Ovary (tissue), 10 donors: ENCODE results near the gene LEO1. TPM values are rescaled to one million over a fixed set of nuclear protein-coding genes. Genes with fewer than 3 reads are reported as not detected.
A peak's percentile ranks its signal among the peaks of the same experiment; 100 is the strongest.

Experiments used
- DNase-seq, 5 donors: peaks; one replicate each; pipeline ENCODE4 v3.0.0-alpha.2; 2019 to 2020
- H3K27ac ChIP-seq, 2 donors: fragments of 200-600 bp; one replicate each; pipeline versions ENCODE4 v1.5.1 to v1.8.0; 2019 to 2022
- H3K27me3 ChIP-seq: fragments of 200-600 bp; one replicate; pipeline ENCODE4 v1.8.0; 2022
- H3K36me3 ChIP-seq: fragments of 200-600 bp; sonication (generic); one replicate; pipeline ENCODE4 v1.5.1; 2019
- H3K4me1 ChIP-seq: one replicate; pipeline ENCODE4 v1.8.1; 2013; ENCODE audit warnings: mild to moderate bottlenecking, moderate library complexity; ENCODE audit not compliant: insufficient read depth
- H3K4me3 ChIP-seq: fragments of 200-600 bp; sonication (generic); one replicate; pipeline ENCODE4 v1.5.1; 2017
- H3K9me3 ChIP-seq, 2 donors: fragments of 200-600 bp in 1 of 2; sonication (generic) in 1 of 2; one replicate each; pipeline versions ENCODE4 v1.5.1 to v1.8.1; 2013 to 2019; ENCODE audit warnings: mild to moderate bottlenecking in 1 of 2, moderate library complexity in 1 of 2
- EP300 ChIP-seq: sonication (generic); formaldehyde crosslinking; IDR thresholded peaks from one replicate; pipeline ENCODE4 v1.6.1; 2017; ENCODE audit warnings: antibody characterized with exemption
- POLR2A ChIP-seq: fragments of 450-650 bp; IDR thresholded peaks from one replicate; pipeline ENCODE4 v1.6.1; 2017; ENCODE audit warnings: antibody characterized with exemption, mild to moderate bottlenecking, moderate library complexity
- WGBS, 3 donors: extraction: QIAGEN DNeasy Blood & Tissue Kit in 1 of 3; methylation state at CpG; one replicate each; pipeline versions ENCODE4 v1.1.5 to v1.1.7; 2013 to 2017; 5-methylcytosine and 5-hydroxymethylcytosine counted together
- intact Hi-C, 4 donors: fragments of 100-400 bp; cut with DNase I; formaldehyde crosslinking; loops; one replicate each; pipeline versions ENCODE4 v1.11.0 to v1.15.1; 2022 to 2023
- long read RNA-seq, 3 donors: library from polyadenylated mRNA in 2 of 3; unstranded in 2 of 3; transcript quantifications; one replicate each; pipeline ENCODE4 v2.0.0 and lab custom pipeline, GENCODE V29; 2021 to 2026
- polyA plus RNA-seq, 2 donors: library from polyadenylated mRNA; stranded (reverse); fragments of 200-250 nt in 1 of 2; fragments of 350-450 nt in 1 of 2; fragmentation: Illumina TruSeq in 1 of 2; extraction: RNeasy Lipid Tissue Mini Kit (QIAGEN cat#74804) in 1 of 2; gene quantifications; one replicate each; pipeline ENCODE4 v1.2.3, GENCODE V29; 2013 to 2014
- total RNA-seq, 7 donors: library from RNA; depleted of rRNA in 2 of 7; stranded (reverse); fragments of >200 nt in 2 of 7; fragmentation: NEBNext Ultra II Directional in 3 of 7; extraction: Animal tissue kit (Norgen Biotek cat#: 25700) in 3 of 7; gene quantifications; one replicate each; pipeline versions ENCODE4 v1.1.0 to v1.2.4, GENCODE V29; 2016 to 2023
- TF ChIP-seq, protein P1 (sequence below), 3 donors: fragments of 450-650 bp in 2 of 3; fragments of 200-600 bp in 1 of 3; IDR thresholded peaks; one replicate each; pipeline versions ENCODE4 v1.5.1 to v1.8.0; 2016 to 2022; ENCODE audit warnings: antibody characterized with exemption in 3 of 3, mild to moderate bottlenecking in 1 of 3
- donor health status: DM: no; HTN: no; CAD: no; lungs with moderate emphysema.
- donor health status: DM: no; HTN: no; CAD: no.
- donor health status: Bipolar disorder and iron deficiency.
- donor health status: DM: yes; HTN: yes; CAD: no.
- donor health status: DM: no; HTN: no; CAD: no.
- donor health status: DM: yes; HTN: yes; CAD: no.

The LEO1 gene
- total RNA-seq (10 to 100 TPM in 3 of 7 donors, 1 to 10 TPM in 4; 6.8 to 12.4 (median 9.6) TPM), polyA plus RNA-seq (10 to 100 TPM in 1 of 2 donors, 1 to 10 TPM in 1; 8.0 to 22.5 TPM)
- long read RNA-seq, donor 1, transcript LEO1-201 (12 exons, 2,193 nt), result major isoform, 24 of 97 reads
- long read RNA-seq, donor 1, partial matches to known transcripts, result 69 of 97 reads
- long read RNA-seq, donor 1, other reads (novel, unspliced or antisense), result 4 of 97 reads
- long read RNA-seq, donor 2, transcript LEO1-201 (12 exons, 2,193 nt), result major isoform, 9 of 9 reads
- long read RNA-seq, donor 2, partial matches to known transcripts, result 0 of 9 reads
- long read RNA-seq, donor 2, other reads (novel, unspliced or antisense), result 0 of 9 reads
- long read RNA-seq, donor 3, transcript LEO1-201 (12 exons, 2,193 nt), result major isoform, 18 of 21 reads
- long read RNA-seq, donor 3, partial matches to known transcripts, result 0 of 21 reads
- long read RNA-seq, donor 3, other reads (novel, unspliced or antisense), result 3 of 21 reads

DNA sequence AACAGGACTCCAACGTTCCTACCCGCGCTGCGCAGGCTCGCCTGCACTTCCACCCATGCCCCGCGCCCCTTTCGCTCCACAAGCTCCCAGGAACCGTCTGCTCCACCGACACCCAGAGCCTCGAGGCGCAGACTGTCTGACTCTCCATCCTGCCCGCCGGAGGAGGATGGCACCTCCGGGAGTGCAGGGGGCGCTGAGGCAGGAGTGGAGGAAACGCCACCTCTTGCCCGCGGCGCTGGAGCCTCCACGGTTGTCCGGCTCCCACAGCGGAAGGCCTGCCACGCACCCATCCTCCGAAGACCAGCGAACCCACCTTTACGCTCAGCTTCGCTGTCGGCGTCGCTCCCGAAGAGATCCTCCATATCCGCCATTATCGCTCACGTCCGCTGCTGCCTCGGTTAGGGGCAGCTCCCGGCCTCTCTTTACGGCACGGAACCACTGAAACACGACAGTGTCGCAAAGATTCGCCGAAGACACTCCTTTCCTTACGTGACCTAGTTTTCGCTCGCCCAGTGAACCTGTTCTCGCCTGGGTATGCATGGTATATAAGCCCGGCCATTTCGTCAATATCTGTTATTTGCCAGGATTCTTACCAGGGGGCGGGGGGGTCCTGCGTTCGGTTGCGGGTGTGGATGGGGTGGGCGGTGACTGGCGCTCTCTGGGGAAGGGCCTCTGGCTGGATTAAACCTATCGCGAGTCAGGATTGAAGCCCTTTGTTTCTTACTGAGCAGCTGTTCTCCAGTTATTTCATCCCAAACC, at the start of gene LEO1:
TSS of gene LEO1 (minus strand) at position 404 of the 759 bp plus-strand sequence. CDS start at position 371, 33 bp downstream.
- TF ChIP-seq, protein P1, sequence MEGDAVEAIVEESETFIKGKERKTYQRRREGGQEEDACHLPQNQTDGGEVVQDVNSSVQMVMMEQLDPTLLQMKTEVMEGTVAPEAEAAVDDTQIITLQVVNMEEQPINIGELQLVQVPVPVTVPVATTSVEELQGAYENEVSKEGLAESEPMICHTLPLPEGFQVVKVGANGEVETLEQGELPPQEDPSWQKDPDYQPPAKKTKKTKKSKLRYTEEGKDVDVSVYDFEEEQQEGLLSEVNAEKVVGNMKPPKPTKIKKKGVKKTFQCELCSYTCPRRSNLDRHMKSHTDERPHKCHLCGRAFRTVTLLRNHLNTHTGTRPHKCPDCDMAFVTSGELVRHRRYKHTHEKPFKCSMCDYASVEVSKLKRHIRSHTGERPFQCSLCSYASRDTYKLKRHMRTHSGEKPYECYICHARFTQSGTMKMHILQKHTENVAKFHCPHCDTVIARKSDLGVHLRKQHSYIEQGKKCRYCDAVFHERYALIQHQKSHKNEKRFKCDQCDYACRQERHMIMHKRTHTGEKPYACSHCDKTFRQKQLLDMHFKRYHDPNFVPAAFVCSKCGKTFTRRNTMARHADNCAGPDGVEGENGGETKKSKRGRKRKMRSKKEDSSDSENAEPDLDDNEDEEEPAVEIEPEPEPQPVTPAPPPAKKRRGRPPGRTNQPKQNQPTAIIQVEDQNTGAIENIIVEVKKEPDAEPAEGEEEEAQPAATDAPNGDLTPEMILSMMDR (IDR thresholded peaks at IDR 0.05), result peak in 1 of 3 donors; percentile 26
- no peak for TF ChIP-seq POLR2A
- H3K36me3 ChIP-seq, result no peaks in the 10 kb centered on the region
- intact Hi-C loops, result loop anchor here in 2 of 4 donors (5.0 kb wide), 1 partner anchor 46 kb away; the partner anchor contains the start of gene MAPK6 (in 2 of the 2)
- DNase-seq, result peak; percentile 85 to 91 (median 88)
- no peaks in the 10 kb centered on the region for H3K9me3 ChIP-seq
- H3K4me3 ChIP-seq, result peak within 1 kb of the TSS; percentile 83
- 0 to 1% (median 0%) methylated on average over 57 to 58 of the region's 58 CpGs for WGBS, 3 donors
- H3K27me3 ChIP-seq, result no peaks in the 10 kb centered on the region
- H3K27ac ChIP-seq, result peak within 1 kb of the TSS; percentile 80 to 92
- peaks cover 7% of the 10 kb centered on the region for H3K4me1 ChIP-seq

DNA sequence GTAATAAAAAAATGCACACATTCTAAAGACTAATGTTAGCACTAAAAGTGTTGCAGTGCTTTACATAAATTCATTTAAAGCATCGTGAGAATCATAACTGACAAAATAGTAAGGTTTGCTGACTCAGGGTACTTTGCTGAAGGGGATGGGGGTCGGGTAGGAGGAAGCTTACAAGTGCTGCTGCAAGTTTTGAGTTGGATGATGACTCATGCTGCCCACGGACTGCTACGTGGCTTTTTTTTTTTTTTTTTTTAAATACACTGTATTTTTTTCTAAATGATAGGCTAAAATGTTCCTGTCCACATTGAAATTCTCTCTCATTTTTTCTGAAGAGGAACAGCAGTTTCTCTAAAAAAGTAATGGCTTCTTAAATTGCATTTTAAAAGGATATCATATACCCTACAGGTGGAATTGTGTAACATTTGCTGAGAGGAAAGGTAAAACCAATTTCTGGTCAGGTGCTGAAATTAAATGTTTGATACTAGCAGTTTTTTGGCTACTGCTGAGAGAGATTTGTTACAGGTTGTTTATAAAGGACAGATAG, 49.6 kb upstream of the LEO1 start:
- H3K4me3 ChIP-seq, result peak overlapping the region; percentile 84
- no peaks in the 10 kb centered on the region for H3K27me3 ChIP-seq
- H3K36me3 ChIP-seq, result no peaks in the 10 kb centered on the region
- peaks cover 6% of the 10 kb centered on the region for H3K4me1 ChIP-seq
- no peak overlapping the region for H3K27ac ChIP-seq
- intact Hi-C loops, result no loop called here
- peak in 3 of 5 donors; percentile 41 to 67 (median 49) for DNase-seq
- no peaks in the 10 kb centered on the region for H3K9me3 ChIP-seq
- WGBS, 3 donors, result 0% methylated on average over 4 of the region's 4 CpGs
- TF ChIP-seq, protein P1 (IDR thresholded peaks at IDR 0.05), result no peak
- no peak for TF ChIP-seq POLR2A
- no peak for TF ChIP-seq EP300

DNA sequence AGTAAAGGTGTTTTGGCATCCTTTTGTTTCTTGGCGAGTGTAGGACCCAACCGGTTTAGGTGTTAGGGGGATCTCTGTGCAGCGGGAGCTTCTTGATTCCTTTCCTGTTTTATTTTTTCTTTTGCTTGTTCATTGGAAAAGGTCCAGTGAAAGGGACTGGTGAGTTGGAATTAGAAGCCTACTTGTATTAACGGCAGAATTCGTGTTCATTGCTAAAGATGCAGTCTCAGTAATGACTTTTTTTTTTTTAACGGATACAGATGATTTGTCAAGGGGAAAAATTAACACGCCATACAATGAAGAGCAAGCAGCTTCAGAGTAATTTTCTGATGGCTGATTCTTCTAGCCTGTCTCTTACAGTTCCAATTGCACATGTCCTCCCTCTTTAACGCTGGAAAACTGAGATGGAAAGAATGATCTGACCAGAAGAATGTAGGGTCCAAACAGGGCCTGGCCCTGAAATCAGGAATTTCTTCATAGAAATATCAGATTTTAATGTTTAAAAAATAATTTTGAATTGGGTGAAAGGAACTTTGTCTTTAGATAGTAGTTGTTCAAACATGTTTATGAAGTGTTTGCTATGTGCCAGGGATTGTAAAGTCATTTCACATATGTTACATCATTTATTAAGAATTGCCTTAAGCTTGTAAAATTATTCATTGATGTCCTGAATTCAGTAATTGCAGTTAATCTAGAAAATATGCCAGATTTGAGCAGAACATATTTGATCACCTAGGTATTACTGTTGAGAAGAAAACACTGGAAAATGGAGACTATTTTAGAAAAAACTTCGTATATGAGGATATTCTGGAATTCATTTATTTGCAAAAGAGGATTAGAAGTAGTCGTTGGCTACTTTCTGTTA, 48.9 kb upstream of the LEO1 start:
- H3K27ac ChIP-seq, result peak overlapping the region; percentile 81 to 92
- intact Hi-C loops, result no loop called here
- H3K27me3 ChIP-seq, result no peaks in the 10 kb centered on the region
- no peaks in the 10 kb centered on the region for H3K36me3 ChIP-seq
- peaks cover 6% of the 10 kb centered on the region for H3K4me1 ChIP-seq
- peak overlapping the region; percentile 84 for H3K4me3 ChIP-seq
- DNase-seq, result peak in 1 of 5 donors; percentile 17
- TF ChIP-seq EP300, result no peak
- TF ChIP-seq, protein P1 (IDR thresholded peaks at IDR 0.05), result no peak
- TF ChIP-seq POLR2A, result no peak
- no peaks in the 10 kb centered on the region for H3K9me3 ChIP-seq
- 1 to 3% (median 2%) methylated on average over 10 of the region's 10 CpGs for WGBS, 3 donors
